Epithelial cell of proximal tubule (primary cell): ENCODE results near the gene ALMS1. TPM values are rescaled to one million over a fixed set of nuclear protein-coding genes. Genes with fewer than 3 reads are reported as not detected.

Experiments
- DNase-seq: peaks from one replicate; pipeline ENCODE4 v3.0.0-alpha.2; 2011; ENCODE audit warnings: low read depth
- H3K4me3 ChIP-seq: 2 replicates; pipeline ENCODE4 v1.5.1; 2011; ENCODE audit warnings: low read depth, mild to moderate bottlenecking, low read length
- total RNA-seq: library from RNA; depleted of rRNA; stranded (reverse); fragments of >200 nt; gene quantifications from 2 replicates; pipeline ENCODE4 v1.2.3, GENCODE V29; 2015
- TF ChIP-seq, protein P1 (sequence below): conservative IDR thresholded peaks from 2 replicates; pipeline ENCODE4 v1.5.1; 2012; ENCODE audit warnings: low read depth, mild to moderate bottlenecking, low read length

The ALMS1 gene
- total RNA-seq, 1 donor from 2014 or later, result 16.3 TPM

DNA sequence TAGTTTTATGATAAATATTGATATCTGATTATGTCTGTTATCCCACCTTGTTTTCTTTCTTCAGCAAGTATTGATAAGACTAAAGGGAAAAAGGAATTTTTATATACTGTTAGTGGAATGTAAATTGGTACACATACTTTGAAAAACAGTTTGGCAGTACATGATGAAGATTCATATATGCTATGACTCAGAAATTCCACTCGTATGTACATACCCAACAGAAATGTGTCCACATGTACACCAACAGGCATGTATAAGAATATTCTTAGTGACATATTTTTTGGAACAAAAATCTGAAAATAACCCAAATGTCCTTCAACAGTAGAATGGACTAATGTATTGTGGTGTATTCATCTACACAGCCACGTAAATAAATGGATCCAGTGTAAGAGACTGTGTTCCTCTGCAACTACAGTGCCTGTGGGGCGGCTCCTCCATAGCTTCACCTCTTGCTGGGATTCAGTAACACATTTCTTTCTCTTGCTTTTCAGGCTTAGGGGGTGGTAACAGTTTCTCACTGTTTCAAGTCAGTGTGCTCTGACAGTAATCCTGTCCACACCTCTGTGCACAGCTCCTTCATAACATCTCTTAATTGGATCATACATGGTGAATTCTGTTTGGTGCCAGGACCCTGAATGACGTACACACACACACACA is 35.5 kb upstream of the ALMS1 start:
- TF ChIP-seq, protein P1, sequence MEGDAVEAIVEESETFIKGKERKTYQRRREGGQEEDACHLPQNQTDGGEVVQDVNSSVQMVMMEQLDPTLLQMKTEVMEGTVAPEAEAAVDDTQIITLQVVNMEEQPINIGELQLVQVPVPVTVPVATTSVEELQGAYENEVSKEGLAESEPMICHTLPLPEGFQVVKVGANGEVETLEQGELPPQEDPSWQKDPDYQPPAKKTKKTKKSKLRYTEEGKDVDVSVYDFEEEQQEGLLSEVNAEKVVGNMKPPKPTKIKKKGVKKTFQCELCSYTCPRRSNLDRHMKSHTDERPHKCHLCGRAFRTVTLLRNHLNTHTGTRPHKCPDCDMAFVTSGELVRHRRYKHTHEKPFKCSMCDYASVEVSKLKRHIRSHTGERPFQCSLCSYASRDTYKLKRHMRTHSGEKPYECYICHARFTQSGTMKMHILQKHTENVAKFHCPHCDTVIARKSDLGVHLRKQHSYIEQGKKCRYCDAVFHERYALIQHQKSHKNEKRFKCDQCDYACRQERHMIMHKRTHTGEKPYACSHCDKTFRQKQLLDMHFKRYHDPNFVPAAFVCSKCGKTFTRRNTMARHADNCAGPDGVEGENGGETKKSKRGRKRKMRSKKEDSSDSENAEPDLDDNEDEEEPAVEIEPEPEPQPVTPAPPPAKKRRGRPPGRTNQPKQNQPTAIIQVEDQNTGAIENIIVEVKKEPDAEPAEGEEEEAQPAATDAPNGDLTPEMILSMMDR, result no peak
- DNase-seq, result no peak
- no peak overlapping the region for H3K4me3 ChIP-seq

- no peak overlapping the region for H3K4me3 ChIP-seq
- no peak for DNase-seq
- TF ChIP-seq, protein P1, result no peak
Observed at GRCh38 chr2:73356097-73356496, 29.5 kb upstream of the ALMS1 start.

DNA sequence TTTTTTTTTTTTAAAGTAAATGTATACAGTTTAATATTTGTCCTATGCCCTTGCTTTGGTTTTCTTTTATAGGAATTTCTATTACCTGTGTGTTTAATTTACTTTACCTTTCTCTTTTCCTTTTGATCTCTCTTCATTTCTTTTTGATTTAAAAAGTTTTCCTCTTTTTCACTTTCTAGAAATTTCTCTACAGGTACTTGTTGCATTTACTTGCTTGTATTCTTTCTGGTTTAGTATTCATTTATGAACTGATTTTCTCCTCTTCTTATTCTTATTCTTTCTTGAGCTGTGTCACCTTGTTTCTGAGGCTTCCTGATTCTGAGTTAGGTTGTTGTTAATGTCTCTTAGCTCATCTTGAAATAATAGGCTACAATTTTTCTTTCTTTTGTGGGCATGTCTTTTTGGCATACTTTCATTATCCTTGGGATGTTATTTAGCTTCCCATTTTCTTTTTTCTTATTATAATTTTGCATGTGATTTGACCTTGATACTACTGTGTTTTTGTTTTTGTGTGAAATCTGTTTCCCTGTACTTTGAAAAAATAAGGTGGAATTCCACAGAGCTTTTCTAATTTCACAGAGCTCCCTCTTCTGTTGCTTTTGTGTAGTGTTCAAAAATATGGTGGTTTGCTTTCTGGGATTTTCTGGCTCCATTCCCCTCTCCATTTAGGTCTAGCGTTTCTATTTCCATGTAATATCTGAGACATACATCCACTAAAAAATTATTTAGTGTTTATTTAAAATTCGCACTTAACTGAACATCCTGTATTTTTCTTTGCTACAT is 25.5 kb upstream of the ALMS1 start:
- no peak for DNase-seq
- TF ChIP-seq, protein P1, result peak; percentile 59
- no peak overlapping the region for H3K4me3 ChIP-seq

DNA sequence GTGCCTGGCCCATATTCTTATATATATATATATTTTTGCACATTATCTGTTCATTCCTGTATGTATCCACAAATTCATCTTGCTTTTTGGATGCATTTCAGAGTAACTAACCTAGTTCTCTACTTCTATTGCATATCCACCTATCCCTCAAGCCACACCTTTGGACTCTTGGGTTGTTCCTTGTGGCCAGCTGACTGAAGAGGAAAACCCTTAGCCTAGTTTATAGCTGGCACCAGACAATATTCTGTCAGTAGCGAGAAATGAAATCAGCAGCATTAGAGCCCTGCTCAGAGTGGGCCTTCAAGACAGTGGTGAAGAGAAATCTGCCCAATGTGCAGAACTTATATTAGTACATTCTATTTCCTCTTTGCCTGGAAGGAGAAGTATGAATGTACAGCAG is 19.6 kb upstream of the ALMS1 start:
- TF ChIP-seq, protein P1, result no peak
- DNase-seq, result no peak

GRCh38 chr2:73368781-73369180 is 16.9 kb upstream of the ALMS1 start:
- no peak for DNase-seq
- TF ChIP-seq, protein P1, result no peak
- no peak overlapping the region for H3K4me3 ChIP-seq

More for the DNA sequence above, 19.6 kb upstream of the ALMS1 start:
- H3K4me3 ChIP-seq, result no peak overlapping the region

GRCh38 chr2:73370348-73370747 is 15.3 kb upstream of the ALMS1 start:
- DNase-seq, result no peak
- no peak overlapping the region for H3K4me3 ChIP-seq
- TF ChIP-seq, protein P1, result no peak
